ENCODE data around the gene ZNF318. TPM values are rescaled to one million over a fixed set of nuclear protein-coding genes. Genes with fewer than 3 reads are reported as not detected.
"Not testable (repeated sequence)": the region's sequence is repeated elsewhere in the genome, so short reads cannot be mapped to it uniquely, and the experiment has no call there.

ZNF318 gene
- total RNA-seq (2014; rRNA removed; shearing (Covaris generic)): 7.7 and 11.0 TPM in 2 replicates

- peak; percentile 92 for DNase-seq (ENCODE audit: low spot score)
Observed at GRCh38 chr6:43369174-43370002, at the start of gene ZNF318. TSS of gene ZNF318 (minus strand) at chr6:43369647. CDS start at chr6:43369365, 282 bp downstream.

- DNase-seq (ENCODE audit: low spot score): no peak
Observed at GRCh38 chr6:43416935-43417334, 47.5 kb upstream of the ZNF318 start.

- not testable (repeated sequence) for DNase-seq (ENCODE audit: low spot score)
Observed at GRCh38 chr6:43415275-43415674, 45.8 kb upstream of the ZNF318 start.

GRCh38 chr6:43413002-43413401 lies 43.6 kb upstream of the ZNF318 start:
- no peak for DNase-seq (ENCODE audit: low spot score)

GRCh38 chr6:43412541-43412940 lies 43.1 kb upstream of the ZNF318 start:
- DNase-seq (ENCODE audit: low spot score): no peak

GRCh38 chr6:43410776-43411175 lies 41.3 kb upstream of the ZNF318 start:
- not testable (repeated sequence) for DNase-seq (ENCODE audit: low spot score)

GRCh38 chr6:43408259-43408658 lies 38.8 kb upstream of the ZNF318 start:
- no peak for DNase-seq (ENCODE audit: low spot score)

GRCh38 chr6:43407296-43407695 lies 37.8 kb upstream of the ZNF318 start:
- DNase-seq (ENCODE audit: low spot score): no peak

- DNase-seq (ENCODE audit: low spot score): no peak
Observed at GRCh38 chr6:43405354-43405753, 35.9 kb upstream of the ZNF318 start.

- no peak for DNase-seq (ENCODE audit: low spot score)
Observed at GRCh38 chr6:43402820-43403219, 33.4 kb upstream of the ZNF318 start.

- DNase-seq (ENCODE audit: low spot score): no peak
Observed at GRCh38 chr6:43401730-43402129, 32.3 kb upstream of the ZNF318 start.

GRCh38 chr6:43399932-43400487 lies 30.6 kb upstream of the ZNF318 start:
- DNase-seq (ENCODE audit: low spot score): no peak

GRCh38 chr6:43396408-43397149 lies 27.1 kb upstream of the ZNF318 start:
- DNase-seq (ENCODE audit: low spot score): no peak

- DNase-seq (ENCODE audit: low spot score): no peak
Observed at GRCh38 chr6:43395776-43396175, 26.3 kb upstream of the ZNF318 start.

GRCh38 chr6:43394982-43395381 lies 25.5 kb upstream of the ZNF318 start:
- no peak for DNase-seq (ENCODE audit: low spot score)

GRCh38 chr6:43393602-43394001 lies 24.2 kb upstream of the ZNF318 start:
- no peak for DNase-seq (ENCODE audit: low spot score)

- DNase-seq (ENCODE audit: low spot score): not testable (repeated sequence)
Observed at GRCh38 chr6:43393133-43393532, 23.7 kb upstream of the ZNF318 start.

- no peak for DNase-seq (ENCODE audit: low spot score)
Observed at GRCh38 chr6:43391440-43392031, 22.1 kb upstream of the ZNF318 start.

- not testable (repeated sequence) for DNase-seq (ENCODE audit: low spot score)
Observed at GRCh38 chr6:43390753-43391439, 21.4 kb upstream of the ZNF318 start.

GRCh38 chr6:43389730-43390295 lies 20.4 kb upstream of the ZNF318 start:
- DNase-seq (ENCODE audit: low spot score): no peak

GRCh38 chr6:43386492-43386891 lies 17.0 kb upstream of the ZNF318 start:
- DNase-seq (ENCODE audit: low spot score): no peak

All from A172 (cell line).